AG09319 (cell line): ENCODE data around the gene TPI1.

ENCODE experiments used
- DNase-seq: peaks from one replicate; pipeline ENCODE4 v3.0.0-alpha.2; 2010; ENCODE audit warnings: low read depth; ENCODE audit errors: extremely low read depth
- CTCF ChIP-seq: IDR thresholded peaks from 2 replicates; pipeline ENCODE4 v1.5.1; 2011; ENCODE audit warnings: low read depth, mild to moderate bottlenecking, inconsistent platforms, low read length, moderate library complexity

Gene TPI1

GRCh38 chr12:6836851-6837250, 30.5 kb upstream of the TPI1 start:
- no peak for DNase-seq
- no peak for TF ChIP-seq CTCF

DNA sequence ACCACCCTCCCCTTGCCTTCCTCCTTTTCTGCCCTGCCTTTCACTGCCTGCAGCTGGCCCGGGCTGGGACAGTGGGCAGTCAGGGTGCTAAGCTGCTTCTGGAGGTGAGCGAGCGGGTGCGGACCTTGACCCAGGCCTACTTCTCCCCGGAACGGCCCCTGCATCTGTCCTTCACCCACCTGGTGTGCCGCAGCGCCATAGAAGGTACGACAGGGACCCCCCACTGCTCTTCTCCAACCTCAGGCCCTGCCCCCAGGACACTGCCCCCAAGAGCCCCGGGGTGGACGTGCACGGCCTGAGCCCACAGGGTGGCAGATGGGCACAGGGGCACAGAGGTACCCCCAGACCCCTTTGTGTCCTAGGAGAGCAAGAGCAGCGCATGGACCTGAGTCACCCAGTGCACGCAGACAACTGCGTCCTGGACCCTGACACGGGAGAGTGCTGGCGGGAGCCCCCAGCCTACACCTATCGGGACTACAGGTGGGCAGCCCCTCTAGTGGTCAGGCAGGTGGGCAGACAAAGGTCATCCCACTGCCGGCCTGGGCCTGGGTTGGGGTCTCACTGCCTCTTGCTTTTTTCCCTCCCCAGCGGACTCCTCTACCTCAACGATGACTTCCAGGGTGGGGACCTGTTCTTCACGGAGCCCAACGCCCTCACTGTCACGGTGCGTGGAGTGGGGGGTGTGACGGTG, 29.8 kb upstream of the TPI1 start:
- no peak for TF ChIP-seq CTCF
- no peak for DNase-seq

DNA sequence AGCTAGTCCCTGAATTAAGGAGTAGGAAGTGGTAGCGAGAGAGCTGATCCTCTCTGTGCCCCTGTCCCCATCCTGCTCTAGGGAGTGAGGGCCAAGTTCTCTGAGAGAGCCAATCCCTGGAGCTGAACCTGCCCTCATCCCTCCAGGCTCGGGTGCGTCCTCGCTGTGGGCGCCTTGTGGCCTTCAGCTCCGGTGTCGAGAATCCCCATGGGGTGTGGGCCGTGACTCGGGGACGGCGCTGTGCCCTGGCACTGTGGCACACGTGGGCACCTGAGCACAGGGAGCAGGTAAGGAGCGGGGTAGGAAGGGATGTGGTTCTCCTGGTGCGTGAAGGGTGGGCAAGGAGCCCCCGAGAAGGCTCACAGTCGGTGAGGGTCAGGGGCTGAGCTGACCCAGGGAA, 28.5 kb upstream of the TPI1 start:
- DNase-seq: no peak
- no peak for TF ChIP-seq CTCF

- no peak for DNase-seq
- TF ChIP-seq CTCF: no peak
Observed at GRCh38 chr12:6839482-6840201, 27.7 kb upstream of the TPI1 start.

DNA sequence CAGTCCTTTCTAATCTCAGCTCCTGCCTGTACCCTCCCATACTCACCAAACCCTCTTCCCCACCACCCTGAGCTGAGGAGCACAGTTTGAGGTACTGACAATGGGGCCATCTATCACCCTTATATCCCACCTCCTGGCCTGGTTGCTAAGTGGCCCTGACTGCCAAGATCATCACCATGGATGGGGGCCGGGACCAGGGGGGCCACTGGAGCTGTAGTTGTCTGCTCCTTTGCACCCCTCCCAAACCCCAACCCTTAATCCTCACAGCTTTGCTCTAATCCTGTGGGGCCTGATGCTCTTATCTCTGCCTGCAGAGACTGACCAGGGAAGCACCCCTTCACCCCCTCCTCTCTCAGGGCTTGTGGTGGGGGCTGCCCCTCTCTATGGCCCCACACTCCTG, 27.0 kb upstream of the TPI1 start:
- no peak for DNase-seq
- no peak for TF ChIP-seq CTCF

DNA sequence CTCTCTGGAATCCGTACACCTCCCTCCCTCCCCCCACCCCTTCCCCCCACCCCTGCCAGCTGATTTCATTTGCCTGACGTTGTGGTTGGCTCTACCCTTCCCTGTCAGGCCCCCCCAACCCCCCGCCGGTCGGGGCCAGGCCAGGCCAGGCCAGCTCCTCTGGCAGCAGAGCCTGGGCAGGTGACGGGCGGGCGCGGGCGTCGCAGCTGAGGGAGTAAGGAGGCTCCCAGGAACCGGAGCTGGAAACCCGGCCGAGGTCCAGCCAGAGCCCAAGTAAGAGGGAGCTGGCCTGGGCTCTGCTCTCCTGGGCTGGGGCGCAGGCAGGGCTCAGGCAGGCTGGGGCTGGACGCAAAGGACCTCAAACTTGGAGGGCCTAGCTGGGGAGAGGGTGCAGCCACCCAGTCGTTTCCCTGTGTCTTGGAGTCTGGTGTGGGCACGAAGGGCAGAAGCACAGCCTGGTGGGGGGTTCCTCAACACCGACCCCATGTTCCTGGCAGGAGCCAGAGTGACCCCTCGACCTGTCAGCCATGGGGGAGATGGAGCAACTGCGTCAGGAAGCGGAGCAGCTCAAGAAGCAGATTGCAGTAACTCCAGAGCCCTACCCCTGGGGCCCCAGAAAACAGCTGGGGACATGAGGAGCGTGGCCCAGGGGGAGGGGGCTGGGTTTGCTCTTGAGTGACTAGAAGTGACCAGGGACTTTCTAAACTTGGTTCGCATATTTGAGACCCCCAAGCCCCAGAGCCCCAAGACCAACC, 26.4 kb upstream of the TPI1 start, which contains the start of gene GNB3:
Gene GNB3, plus strand, starts transcription at position 165 of the 755 bp plus-strand sequence. Its CDS starts 363 bp downstream, at position 528.
- TF ChIP-seq CTCF: no peak
- DNase-seq: no peak

- TF ChIP-seq CTCF: no peak
- DNase-seq: no peak
Observed at GRCh38 chr12:6842075-6842474, 25.3 kb upstream of the TPI1 start.
